Suppressor macrophage treated with lipopolysaccharide for 4 hours (primary cell): ENCODE measurements around the gene FAM114A1.
"Not testable (repeated sequence)": the region's sequence is repeated elsewhere in the genome, so short reads cannot be mapped to it uniquely, and the experiment has no call there.

Experiments
- DNase-seq: peaks from one replicate; pipeline ENCODE4 v3.0.0-alpha.2; 2020

FAM114A1 gene

DNA sequence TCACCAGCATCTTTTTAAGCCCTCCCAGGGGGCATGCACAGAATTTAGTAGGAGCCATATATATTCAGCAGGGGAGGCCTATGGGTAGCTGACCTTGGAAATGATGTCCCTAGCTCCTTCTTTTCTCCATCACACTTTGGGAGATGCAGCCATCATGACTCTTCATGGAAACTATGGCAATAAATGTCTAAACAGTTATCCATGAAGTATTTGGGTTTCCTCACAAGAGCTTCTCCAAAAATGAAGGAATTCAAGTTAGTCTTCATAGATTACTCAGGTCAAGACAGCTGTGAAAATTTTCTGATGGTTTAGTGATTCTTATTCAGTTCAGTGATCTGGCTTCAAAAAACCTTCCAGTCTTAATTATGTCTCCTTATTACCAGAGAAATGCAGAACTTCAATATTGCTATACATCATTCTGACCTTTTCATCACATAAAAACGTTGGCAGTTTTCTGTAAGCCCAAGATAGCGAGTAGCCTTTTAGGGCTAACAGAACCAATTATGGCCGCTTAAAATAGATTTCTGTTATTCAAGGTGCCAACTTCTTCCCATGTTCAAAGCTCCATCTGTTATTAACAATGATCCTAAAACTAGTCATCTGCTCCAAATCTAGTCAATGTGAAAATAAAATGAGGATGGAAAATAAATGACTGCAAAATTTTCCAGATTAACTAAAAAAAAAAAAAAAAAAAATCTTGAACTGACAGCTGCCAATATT is 112.1 kb downstream of the FAM114A1 start:
- DNase-seq, result no peak

DNA sequence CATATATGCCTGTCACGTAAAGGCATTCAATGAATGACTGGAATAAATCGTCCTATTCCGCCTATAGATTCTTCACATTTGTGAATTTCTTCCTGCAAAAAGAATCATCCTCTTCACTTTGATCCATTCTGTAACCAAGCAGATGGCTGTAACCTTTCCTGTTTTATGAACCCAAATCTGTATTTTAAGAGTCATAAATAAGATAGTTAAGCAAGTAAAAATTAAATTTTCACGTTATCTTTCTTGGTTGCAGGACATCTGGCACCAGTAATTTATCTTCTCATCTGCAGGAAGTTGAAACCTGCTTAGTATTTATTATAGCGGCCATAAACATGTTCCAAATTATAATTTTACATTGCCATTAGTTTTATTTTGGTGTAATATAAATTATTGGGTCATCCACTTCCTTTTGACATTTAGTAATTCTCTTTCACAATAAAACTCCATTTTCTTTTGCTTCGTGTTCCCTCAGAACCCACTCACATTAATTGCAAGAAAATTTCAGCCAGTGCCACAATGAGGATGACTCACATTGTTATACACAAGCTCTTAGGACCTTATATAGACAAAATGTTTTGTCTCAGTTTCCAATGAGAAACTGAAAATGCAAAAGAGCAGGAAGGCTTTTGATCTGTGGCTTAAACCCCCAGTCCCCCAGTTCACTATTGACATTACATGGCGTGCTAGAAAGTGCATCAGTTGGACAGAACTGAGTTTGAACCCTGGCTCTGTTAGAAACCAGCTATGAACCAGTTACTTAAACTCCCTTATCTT is 113.5 kb downstream of the FAM114A1 start:
- DNase-seq, result peak; percentile 84

GRCh38 chr4:38982361-38983095 is 114.9 kb downstream of the FAM114A1 start:
- DNase-seq, result peak; percentile 15

DNA sequence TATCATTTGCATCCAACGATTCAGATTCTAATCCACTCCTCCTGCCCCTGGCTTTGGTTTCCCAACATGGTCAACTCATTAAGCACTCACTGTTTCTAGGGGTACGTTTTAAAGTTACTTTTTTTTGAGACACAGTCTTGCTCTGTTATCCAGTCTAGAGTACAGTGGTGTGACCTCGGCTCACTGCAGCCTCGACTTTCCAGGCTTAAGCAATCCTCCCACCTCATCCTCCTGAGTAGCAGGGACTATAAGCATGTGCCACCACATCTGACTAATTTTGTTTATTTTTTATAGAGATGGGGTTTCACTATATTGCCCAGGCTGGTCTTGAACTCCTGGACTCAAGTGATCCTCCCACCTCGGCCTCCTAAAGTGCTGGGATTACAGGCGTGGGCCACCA is 115.7 kb downstream of the FAM114A1 start:
- DNase-seq, result peak; percentile 75

DNA sequence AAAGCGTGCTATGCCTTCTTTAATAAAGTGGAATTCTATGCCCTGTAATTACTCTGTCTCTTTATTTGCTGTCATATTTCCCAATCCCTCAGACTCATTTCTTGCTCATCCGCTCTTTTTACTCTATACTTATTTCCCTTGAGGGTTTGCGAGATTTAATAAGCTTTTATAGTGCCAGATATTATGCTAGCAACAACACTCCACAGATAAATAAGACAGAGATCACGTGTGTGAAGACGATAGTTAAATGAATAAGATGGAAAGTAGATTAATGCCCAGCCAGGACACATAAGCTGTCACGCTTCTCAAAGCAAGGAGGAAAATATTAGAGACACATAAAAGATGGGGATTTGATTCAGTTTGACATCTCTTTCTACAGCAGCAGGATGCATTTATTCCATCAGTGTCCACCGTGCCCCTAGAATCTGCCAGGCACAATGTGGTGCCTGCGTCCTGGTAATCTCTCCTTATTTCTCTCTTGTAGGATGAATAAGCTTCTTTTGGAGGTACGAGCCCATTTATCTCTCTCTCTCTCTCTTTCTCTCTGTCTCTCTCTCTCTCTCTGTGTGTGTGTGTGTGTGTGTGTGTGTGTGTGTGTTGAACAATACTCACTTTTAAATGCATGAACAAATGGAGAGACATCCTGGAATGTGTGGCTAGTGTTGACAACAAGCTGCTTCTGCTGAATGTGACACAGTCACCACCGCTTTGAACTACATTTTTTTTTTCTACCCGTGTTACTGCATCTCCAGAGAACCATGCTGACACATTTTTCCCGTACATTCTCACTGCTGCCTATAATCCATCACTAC is 116.4 kb downstream of the FAM114A1 start:
- no peak for DNase-seq

DNA sequence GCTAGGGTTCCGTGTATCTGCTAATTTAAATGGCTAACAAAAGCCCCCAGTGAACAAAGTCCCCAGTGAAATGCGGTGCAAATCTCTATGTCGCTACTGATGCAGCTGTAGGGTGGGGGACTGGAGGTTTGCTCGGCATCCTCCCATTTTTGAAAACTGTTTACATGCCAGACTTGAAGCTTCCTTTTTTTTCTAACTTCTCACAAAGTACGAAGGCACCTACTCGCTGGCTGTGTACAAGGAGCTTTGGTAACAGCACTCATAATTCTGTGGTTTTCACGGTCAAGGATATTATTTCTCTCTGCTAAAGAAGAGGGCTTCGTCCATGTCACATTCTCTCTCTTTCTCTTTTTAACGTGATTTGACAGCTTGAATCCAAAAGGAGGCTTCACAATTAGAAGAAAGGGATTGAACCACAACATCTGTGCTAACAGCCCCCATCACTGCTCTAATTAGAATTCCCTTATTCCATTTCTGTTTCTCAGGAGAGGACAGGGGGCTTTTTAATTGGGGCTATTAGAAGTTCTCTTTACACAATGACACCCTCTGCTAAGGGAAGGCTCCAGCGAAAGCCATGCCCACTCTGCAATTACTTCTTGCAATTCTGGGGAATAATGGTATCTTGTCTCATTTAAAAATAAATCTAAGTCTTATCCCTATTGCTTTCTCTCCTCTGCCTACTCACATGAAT is 117.9 kb downstream of the FAM114A1 start:
- DNase-seq, result no peak

DNA sequence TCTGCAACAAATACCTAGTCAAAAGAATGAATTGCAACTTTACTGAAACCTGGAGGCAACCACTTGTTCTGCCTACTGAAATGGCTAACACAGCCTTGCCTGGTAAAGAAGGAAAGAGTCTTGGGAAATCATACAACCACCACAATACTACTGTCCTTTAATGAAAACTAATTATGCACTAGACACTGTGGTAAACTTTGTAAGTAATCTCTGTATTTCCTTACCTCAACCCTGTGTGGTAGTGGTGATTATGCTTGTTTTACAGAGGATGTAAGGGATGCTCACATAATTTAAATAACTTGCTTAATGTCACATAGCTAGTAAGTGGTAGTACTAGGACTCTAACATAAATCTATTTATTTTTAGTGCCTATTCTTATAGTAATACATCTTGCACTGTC is 119.9 kb downstream of the FAM114A1 start:
- DNase-seq, result no peak

- not testable (repeated sequence) for DNase-seq
These were observed 120.7 kb downstream of the FAM114A1 start for GRCh38 chr4:38988353-38988752.

DNA sequence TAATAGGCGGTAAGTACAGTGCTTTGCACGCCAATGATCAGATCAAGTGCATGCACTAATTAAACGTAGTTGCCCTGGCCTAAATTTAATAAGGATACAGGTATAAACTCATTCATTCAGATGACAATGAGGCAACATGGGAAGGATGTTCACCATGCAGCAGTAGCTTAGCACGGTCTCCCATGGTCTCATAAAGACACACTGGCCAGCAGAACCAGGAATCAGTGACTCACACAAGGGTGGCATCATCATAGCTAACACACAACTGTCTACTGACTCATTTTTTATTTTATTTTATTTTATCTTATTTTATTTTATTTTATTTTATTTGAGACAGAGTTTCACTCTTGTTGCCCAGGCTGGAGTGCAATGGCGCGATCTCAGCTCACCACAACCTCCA is 121.9 kb downstream of the FAM114A1 start:
- peak; percentile 42 for DNase-seq

DNA sequence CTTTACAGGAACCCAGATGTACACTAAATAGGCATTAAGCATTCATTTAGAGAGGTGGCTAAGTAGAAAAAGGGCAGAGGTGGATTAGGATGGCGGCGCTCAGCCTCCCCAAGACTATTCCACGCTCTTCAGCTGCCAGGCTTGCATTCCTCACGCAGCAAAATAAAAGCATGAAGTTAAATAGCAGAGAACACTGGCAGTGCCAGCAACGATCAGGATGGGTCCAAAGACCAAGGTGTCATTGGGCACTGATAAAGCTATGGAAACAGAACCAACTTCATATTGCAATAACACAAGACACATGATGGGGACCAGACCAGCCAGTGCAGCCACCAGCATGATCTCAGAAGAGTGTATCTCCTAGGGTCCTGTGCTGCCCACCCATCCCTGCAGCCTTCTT is 122.6 kb downstream of the FAM114A1 start:
- DNase-seq, result no peak

DNA sequence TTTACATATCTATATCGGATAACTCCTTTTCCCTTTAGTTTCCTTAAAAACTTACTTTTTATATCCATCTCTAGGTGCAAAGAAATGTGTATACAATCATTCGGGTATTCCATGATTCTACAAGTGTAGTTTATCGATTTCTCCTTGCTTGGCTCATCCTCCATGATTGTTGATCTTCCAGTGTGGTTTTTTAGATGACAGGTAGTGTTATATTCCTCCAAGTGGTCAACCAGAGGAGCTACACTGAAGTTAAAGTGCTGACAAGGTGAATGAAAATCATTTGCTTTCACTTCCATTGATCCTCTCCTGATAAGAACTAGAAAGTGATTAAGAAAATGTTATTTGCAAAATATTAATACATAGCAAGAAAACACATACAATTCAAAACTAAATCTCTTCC is 126.1 kb downstream of the FAM114A1 start:
- DNase-seq, result no peak

DNA sequence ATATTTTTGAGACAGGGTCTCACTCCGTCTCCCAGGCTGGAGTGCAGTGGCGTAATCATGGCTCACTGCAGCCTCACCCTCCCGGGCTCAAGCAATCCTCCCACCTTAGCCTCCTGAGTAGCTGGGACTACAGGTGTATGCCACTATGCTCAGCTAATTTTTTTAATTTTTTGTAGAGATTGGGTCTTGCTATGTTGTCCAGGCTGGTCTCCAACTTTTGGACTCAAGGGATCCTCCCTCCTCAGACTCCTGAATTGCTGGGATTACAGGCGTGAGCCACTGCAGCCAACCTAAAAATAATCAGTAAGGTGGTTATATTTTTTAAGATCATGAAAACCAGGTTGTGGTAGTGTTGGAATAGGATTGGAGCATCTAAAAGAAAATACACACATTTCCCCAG is 126.5 kb downstream of the FAM114A1 start:
- DNase-seq, result no peak
